ENCODE results near the gene ADGRV1. TPM values are rescaled to one million over a fixed set of nuclear protein-coding genes. Genes with fewer than 3 reads are reported as not detected.
"Not testable (repeated sequence)": the region's sequence is repeated elsewhere in the genome, so short reads cannot be mapped to it uniquely, and the experiment has no call there.

Gene ADGRV1
- total and polyA plus RNA-seq, 2 experiments from 2014 or later, result 15.5 to 19.6 TPM

GRCh38 chr5:91033370-91033769 is 474.8 kb downstream of the ADGRV1 start:
- no peak overlapping the region for H3K27ac ChIP-seq
- no peak overlapping the region for H3K4me3 ChIP-seq
- H3K27me3 ChIP-seq, result no peaks in the 10 kb centered on the region
- TF ChIP-seq CTCF (IDR thresholded peaks at IDR 0.05; ENCODE audit: low read depth, low read length), result no peak
- H3K36me3 ChIP-seq, result no peaks in the 10 kb centered on the region
- no peaks in the 10 kb centered on the region for H3K4me1 ChIP-seq (ENCODE audit: low read depth)
- DNase-seq (ENCODE audit: low read depth in 1 of 2, low spot score in 1 of 2), result no peak
- H3K9me3 ChIP-seq (ENCODE audit: low read depth), result no peaks in the 10 kb centered on the region

GRCh38 chr5:91038180-91038808 is 479.7 kb downstream of the ADGRV1 start:
- no peak for TF ChIP-seq CTCF (IDR thresholded peaks at IDR 0.05; ENCODE audit: low read depth, low read length)
- no peak for DNase-seq (ENCODE audit: low read depth in 1 of 2, low spot score in 1 of 2)
- Histone ChIP-seq H3K4me1 (ENCODE audit: low read depth) (no peaks in the 10 kb centered on the region), H3K4me3 (no peak overlapping the region), H3K36me3 (no peaks in the 10 kb centered on the region), H3K27me3 (no peaks in the 10 kb centered on the region), H3K27ac (no peak overlapping the region), H3K9me3 (ENCODE audit: low read depth) (no peaks in the 10 kb centered on the region)

GRCh38 chr5:91041132-91041531 is 482.5 kb downstream of the ADGRV1 start:
- not testable (repeated sequence) for H3K36me3 ChIP-seq; DNase-seq (ENCODE audit: low read depth in 1 of 2, low spot score in 1 of 2); H3K4me3 ChIP-seq; H3K27me3 ChIP-seq; H3K27ac ChIP-seq; H3K9me3 ChIP-seq (ENCODE audit: low read depth); H3K4me1 ChIP-seq (ENCODE audit: low read depth)

GRCh38 chr5:91042247-91042935 is 483.8 kb downstream of the ADGRV1 start:
- Histone ChIP-seq H3K4me3 (no peak overlapping the region), H3K9me3 (ENCODE audit: low read depth) (peaks cover 2% of the 10 kb centered on the region), H3K27me3 (no peaks in the 10 kb centered on the region), H3K27ac (no peak overlapping the region), H3K4me1 (ENCODE audit: low read depth) (no peaks in the 10 kb centered on the region), H3K36me3 (no peaks in the 10 kb centered on the region)
- no peak for DNase-seq (ENCODE audit: low read depth in 1 of 2, low spot score in 1 of 2)
- no peak for TF ChIP-seq CTCF (IDR thresholded peaks at IDR 0.05; ENCODE audit: low read depth, low read length)

- no peaks in the 10 kb centered on the region for H3K4me1 ChIP-seq (ENCODE audit: low read depth)
- no peak for DNase-seq (ENCODE audit: low read depth in 1 of 2, low spot score in 1 of 2)
- no peak overlapping the region for H3K4me3 ChIP-seq
- no peaks in the 10 kb centered on the region for H3K27me3 ChIP-seq
- no peak for TF ChIP-seq CTCF (IDR thresholded peaks at IDR 0.05; ENCODE audit: low read depth, low read length)
- no peak overlapping the region for H3K27ac ChIP-seq
- H3K36me3 ChIP-seq, result no peaks in the 10 kb centered on the region
- H3K9me3 ChIP-seq (ENCODE audit: low read depth), result peaks cover 2% of the 10 kb centered on the region
Measured at GRCh38 chr5:91042936-91043255, 484.3 kb downstream of the ADGRV1 start.

- Histone ChIP-seq H3K36me3 (no peaks in the 10 kb centered on the region), H3K27me3 (no peaks in the 10 kb centered on the region), H3K9me3 (ENCODE audit: low read depth) (peaks cover 2% of the 10 kb centered on the region), H3K4me3 (no peak overlapping the region), H3K4me1 (ENCODE audit: low read depth) (no peaks in the 10 kb centered on the region), H3K27ac (no peak overlapping the region)
- no peak for DNase-seq (ENCODE audit: low read depth in 1 of 2, low spot score in 1 of 2)
- TF ChIP-seq CTCF (IDR thresholded peaks at IDR 0.05; ENCODE audit: low read depth, low read length), result no peak
Measured at GRCh38 chr5:91048073-91048472, 489.5 kb downstream of the ADGRV1 start.
